Stimulated activated CD8-positive, alpha-beta memory T cell treated with anti-CD3 and anti-CD28 coated beads, Interleukin-4, amount 100 ng/mL, for 1 hour (primary cell): ENCODE data around the gene DLGAP1.
"Not testable (repeated sequence)": the region's sequence is repeated elsewhere in the genome, so short reads cannot be mapped to it uniquely, and the experiment has no call there.

Experiments
- DNase-seq, 2 donors: peaks; one replicate each; pipeline ENCODE4 v3.0.0-alpha.2; 2020; ENCODE audit warnings: low read depth in 2 of 2, low spot score in 1 of 2

Gene DLGAP1

GRCh38 chr18:3489462-3489861, 965.6 kb downstream of the DLGAP1 start:
- no peak for DNase-seq

GRCh38 chr18:3486512-3486911, 968.6 kb downstream of the DLGAP1 start:
- no peak for DNase-seq

GRCh38 chr18:3485153-3486149, 969.7 kb downstream of the DLGAP1 start:
- DNase-seq = no peak

DNA sequence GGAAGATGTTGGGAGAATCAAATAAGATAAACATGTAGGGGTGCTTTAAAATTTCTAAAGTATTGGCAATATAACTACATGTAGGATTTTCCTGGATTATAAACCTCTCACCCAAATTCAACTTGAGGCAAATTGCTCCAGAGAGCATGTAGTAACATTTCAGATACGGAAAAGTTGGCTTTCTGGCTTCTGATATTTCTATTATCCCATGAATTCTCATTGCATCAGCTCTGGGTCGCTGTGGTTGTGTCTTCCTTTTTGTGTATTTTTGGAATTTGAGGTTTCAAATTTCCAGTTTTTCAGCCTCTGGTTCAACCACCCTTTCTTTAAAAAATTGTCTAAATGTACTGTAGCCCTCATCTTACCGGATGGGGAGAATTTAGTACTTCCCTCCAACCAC, 972.8 kb downstream of the DLGAP1 start:
- no peak for DNase-seq

- no peak for DNase-seq
Measured at GRCh38 chr18:3481696-3482210, 973.4 kb downstream of the DLGAP1 start.

- DNase-seq = no peak
Measured at GRCh38 chr18:3480827-3481573, 974.1 kb downstream of the DLGAP1 start.

DNA sequence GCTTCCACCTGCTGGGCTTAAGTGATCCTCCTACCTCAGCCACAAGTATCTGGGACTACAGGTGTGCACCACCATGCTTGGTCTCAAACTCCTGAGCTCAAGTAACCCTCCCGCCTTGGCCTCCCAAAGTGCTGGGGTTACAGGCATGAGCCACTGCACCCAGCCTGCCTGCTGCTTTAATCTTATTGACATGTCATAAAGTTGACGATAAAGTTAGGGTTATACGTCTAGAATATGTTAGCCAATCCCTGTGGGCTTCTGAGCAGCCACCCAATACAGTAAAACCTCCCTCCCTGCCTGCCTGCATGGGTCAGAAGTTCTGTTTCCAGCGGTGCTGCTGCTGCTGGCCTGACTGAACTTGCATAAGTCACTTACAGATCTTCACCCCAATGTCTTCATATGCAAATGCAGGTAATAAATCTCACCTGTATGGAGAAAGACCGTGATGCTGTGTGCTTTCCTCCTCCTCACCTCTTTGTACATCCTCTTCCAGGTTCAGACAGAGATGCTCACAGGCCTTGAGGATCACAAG, 975.1 kb downstream of the DLGAP1 start:
- no peak for DNase-seq

DNA sequence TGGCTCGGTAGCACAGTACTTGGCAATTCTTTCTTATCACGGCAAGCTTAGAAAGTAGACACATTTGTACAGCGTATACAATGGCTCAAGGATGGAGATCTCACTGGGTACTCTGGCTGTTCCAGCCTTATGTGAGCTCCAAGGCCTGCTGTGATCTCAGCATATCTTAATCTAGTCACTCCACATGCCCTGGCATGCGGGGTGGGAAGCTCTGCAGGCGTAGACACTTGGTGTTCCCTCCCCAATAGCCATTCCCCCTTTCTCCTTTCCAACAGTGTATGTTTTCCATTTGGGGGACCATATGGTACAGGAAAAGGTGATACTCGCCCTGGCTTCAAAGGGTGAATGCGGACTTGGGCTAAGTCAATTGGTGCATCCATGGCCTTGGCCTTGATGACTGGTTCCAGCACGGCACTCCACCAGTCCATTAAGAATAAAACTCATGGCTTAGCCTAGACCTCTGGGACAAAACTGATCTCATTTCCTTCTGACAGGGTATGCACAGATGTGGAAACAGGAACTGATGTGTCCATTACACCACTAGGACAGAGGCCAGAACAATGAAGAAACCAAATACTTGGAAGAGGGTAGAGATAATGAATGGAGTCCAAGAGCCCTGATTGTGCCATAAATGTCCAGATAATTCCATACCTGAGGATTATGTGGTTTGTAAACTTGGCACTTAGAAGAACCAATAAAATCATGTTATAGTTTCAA, 976.7 kb downstream of the DLGAP1 start:
- no peak for DNase-seq

DNA sequence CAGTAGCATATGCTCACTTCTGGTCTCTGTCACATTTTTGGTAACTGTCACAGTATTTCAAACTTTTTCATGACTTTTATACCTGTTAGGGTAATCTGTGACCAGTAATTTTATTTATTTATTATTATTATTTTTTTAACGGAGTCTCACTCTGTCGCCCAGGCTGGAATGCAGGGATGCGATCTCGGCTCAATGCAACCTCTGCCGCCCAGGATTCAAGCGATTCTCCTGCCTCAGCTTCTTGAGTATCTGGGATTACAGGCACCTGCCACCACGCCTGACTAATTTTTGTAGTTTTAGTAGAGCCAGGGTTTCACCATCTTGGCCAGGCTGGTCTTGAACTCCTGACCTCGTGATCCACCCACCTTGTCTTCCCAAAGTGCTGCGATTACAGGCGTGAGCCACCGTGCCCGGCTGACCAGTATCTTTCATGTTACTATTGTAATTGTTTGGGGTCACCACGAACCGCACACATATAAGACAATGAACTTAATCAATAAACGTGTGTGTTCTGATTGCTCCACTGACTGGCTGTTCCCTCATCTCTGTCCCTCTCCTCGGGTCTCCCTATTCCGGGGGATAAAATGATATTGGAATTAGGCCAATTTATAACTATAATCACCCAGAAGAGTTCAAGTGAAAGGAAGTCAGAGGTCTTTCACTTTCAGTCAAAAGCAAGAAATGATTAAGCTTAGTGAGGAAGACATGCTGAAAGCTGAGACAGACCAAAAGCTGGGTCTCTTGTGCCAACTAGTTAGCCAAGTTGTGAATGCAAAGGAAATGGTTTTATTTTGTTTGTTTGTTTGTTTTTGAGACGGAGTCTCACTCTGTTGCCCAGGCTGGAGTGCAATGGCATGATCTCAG, 982.2 kb downstream of the DLGAP1 start:
- DNase-seq = no peak

GRCh38 chr18:3472121-3472520, 983.0 kb downstream of the DLGAP1 start:
- not testable (repeated sequence) for DNase-seq

- no peak for DNase-seq
Measured at GRCh38 chr18:3471141-3471648, 983.9 kb downstream of the DLGAP1 start.

DNA sequence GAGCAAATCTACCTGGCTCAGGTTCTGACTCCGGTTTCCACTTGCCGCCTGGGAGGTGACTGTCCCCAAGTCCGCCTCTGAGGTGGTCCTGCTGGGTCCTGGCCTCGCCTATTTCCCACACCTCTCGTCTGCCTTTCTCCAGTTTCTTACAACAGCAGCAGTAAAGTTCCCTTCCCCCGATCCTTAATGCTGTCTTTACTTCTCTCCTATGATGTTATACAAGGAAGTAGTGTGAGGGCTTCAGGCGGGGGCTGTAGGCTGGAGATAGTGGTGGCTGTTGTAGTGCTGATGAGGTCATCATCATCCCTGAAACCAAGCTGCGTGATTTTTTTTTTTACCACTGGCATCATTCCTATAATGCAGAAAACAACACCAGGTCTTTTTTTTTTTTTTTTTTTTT, 986.3 kb downstream of the DLGAP1 start:
- DNase-seq = no peak

DNA sequence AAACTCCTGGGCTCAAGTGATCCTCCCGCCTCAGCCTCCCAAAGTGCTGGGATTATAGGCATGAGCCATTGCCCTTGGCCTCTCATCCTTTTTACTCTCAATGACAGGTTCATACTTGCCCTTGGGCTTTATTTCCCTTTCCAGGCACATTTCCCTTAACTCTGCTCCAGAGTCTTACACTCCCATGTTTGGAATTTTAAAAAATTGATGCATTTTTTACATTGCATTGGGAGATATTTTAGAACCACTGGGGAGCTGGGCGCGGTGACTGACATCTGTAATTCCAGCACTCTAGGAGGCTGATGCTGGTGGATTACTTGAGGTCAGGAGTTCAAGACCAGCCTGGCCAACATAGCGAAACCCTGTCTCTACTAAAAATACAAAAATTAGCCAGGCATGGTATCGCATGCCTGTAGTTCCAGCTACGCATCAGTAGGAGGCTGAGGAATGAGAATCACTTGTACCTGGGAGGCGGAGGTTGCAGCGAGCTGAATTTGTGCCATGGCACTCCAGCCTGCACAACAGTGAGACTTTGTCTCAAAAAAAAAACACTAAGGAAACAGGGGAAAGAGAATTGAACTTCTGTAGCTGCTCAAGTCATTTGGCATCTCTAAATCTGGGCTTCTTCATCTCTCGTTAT, 986.9 kb downstream of the DLGAP1 start:
- DNase-seq = no peak

GRCh38 chr18:3466872-3467271, 988.2 kb downstream of the DLGAP1 start:
- DNase-seq = no peak

DNA sequence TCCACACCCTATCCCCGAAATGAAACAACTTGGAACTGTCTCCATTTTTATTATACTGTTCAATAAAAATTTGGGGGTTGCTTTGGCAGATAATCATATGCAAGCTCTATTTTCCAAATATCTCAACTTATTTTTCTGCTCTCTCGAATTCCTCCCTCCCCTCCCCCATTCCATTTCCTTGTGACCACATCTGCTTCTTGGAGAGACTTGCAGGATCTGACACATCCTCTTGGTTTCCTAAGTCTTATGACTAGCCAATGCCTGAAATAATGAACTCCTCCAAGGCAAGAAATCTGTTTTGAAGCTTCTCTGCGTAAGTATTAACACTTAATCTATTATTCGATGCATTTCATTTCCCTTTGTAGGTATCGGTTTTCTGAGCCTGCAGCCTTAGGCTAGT, 989.1 kb downstream of the DLGAP1 start:
- no peak for DNase-seq

- no peak for DNase-seq
Measured at GRCh38 chr18:3463051-3463450, 992.1 kb downstream of the DLGAP1 start.

GRCh38 chr18:3461704-3462103, 993.4 kb downstream of the DLGAP1 start:
- no peak for DNase-seq

DNA sequence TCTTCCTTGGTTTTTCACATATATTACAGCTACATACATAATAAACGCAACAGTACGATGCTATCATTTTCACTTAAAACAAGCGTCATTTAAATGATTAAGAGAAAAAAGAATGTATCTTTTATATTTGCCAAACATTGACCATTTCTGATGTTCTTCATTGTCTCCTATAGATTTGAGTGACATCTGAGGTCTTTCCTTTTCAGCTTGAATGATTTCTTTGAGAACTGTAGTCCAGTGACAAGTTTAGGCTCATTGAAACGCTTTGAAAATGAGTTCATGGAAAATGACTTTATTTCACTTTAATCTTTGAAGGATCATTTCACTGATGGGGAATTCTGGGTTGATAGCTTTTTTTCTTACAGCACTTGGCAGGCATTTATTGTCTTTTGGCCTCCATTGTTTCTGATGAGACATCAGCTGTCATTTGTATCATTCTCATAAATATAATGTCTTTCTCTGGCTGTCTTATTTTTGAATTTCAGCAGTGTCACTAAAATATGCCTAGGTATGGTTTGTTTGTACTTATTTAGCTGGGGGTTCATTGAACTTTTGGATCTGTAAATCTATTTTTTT, 994.2 kb downstream of the DLGAP1 start:
- no peak for DNase-seq
